GM18873 (cell line): ENCODE measurements around the gene RTP2.

Source experiments
- ATAC-seq: cut with Tn5 transposase; IDR thresholded peaks from one replicate; pipeline ENCODE4 v1.9.1; 2021; ENCODE audit warnings: mild to moderate bottlenecking, moderate library complexity, moderate number of reproducible peaks; ENCODE audit not compliant: unreplicated experiment, low FRiP score

Gene RTP2

DNA sequence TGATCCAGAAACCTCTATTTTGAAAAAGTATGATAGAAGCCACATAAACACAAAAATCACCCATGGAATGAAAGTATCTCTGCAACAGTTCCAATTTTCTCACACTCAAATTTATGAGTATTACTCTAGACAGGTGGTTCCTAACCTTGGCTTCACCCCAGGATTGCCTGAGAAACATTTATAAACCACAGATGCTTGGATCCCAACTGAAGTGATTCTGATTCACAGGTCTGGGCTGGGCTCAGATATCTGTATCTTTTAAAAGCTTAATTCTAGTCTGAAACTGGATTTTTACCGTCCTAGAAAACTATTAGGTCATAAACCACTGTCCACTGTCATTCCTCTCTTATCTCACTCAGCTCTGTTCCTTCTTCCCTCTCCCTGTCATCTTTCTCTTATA lies 24.8 kb downstream of the RTP2 start:
- ATAC-seq, result no peak

DNA sequence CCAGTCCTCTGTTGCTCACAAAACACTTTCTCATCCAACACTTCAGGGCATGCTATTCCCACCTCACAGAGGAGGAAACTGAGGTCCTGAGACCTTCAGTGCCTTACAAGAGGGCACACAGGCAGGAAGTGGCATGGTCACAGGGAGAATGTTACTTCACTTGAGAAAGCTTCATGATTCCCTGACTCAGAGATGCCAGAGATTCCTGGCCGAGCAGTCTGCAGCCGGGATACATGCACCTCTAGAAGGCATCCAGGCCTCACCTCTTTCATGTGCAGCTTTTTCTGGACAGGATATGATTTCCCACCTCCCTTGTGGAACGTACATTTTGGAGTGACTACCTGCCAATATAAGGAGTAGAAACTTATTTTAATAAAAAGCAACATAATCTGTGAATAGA lies 29.3 kb downstream of the RTP2 start:
- no peak for ATAC-seq

DNA sequence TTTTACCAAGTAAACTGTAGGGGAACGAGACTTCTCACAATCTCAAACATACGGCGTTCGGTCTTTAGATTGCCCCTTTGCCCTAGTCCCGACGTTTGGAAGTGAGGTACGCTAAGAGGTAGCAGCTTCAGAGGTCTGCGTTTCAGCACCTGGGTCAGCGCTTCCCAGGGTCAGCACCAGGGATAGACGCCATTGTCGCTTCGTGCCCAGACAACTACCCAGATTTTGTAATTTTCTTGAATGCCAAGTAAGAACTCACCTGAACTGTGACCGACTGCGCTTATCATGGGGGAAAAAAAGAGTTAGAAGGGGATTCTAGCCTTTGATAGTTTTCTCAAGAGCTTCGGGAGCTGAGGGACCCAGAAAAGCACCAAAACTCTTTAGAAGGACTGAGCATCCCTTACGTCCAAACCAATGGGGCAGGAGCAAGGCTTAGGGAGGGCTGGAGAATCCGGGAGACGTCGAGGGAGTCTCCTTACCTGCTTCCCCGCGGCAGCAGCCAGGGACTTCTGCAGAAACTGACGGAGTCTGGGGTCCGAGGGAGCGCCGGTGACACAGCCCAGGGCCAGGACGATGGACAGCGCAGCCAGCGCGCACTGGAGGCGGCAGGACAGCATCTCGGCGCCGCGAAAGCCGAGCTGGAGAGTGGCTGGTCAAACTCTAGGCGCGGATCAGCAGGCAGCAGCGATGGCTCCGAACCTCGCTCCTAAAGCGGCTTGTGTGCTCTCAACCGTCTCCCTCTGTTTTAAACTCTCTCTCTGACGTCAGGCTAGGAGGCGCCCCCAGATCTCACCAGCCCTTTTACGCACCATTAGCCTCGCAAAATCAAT lies 32.5 kb downstream of the RTP2 start, which contains the start of gene SST:
Gene SST (minus strand): TSS at position 720 of the 830 bp plus-strand sequence. CDS start 103 bp downstream, at position 617.
- no peak for ATAC-seq

DNA sequence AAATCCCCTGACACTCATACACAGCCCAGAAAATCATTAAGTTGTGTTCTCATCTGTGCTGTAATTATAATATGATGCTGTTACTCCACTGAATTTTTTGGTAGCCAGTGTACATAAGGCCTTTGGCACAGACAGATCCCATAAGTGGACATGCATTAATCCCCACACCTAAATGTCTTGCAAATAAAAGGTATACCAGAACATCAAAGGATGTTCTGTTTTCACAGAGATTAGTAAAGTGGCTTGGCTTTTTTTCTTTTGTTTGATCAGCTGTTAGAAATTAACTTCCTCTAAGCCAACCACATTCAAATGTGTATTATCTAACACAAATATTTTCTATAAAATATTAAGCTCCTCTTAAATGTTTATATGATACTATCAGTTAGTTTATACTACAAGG lies 34.8 kb downstream of the RTP2 start:
- no peak for ATAC-seq

DNA sequence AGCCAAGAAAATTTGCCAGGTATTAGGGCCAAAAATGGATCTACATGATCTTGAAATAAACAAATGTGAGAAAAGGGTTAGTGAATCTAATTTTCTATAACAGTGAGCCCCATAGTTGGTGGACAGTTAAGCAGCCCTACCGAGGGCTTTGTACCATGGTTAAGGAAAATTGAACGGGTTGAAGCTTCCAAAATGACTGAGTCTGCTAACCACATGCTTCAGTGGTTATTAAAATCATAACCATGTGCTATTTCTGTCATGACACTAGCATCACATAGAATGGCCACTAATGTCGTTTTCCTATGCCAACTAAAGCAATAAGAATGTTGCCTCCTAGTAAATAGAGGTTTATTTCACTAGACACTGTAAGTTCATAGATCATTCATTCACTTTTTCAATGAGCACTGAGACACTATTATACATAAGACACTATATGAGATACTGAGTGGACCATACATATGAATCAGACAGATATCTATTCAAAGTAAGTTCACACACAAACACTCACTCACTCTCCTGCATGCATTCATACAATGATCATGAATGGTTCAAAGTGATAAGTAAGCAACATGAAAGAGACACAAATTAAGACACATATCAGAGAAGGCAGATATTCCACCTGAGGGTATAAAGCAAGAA lies 36.5 kb downstream of the RTP2 start:
- no peak for ATAC-seq

DNA sequence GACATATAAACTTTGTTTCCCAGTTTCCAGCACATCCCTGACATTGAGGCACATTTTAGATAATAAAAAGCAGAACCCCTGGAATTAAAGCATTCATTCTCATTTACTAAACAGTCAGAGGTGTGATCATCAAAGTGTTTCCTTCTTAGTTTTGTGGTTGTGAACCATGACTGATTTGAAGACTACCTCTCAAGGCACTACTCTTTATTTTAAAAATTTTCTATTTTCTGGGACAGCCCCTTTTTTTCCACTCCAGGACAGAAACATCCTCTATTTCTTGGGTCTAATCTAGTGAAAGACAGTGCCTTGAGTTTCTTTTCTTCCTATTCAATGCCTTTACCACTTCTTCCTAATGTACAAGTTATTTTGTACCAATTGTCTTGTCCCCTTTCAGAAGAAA lies 37.3 kb downstream of the RTP2 start:
- no peak for ATAC-seq

DNA sequence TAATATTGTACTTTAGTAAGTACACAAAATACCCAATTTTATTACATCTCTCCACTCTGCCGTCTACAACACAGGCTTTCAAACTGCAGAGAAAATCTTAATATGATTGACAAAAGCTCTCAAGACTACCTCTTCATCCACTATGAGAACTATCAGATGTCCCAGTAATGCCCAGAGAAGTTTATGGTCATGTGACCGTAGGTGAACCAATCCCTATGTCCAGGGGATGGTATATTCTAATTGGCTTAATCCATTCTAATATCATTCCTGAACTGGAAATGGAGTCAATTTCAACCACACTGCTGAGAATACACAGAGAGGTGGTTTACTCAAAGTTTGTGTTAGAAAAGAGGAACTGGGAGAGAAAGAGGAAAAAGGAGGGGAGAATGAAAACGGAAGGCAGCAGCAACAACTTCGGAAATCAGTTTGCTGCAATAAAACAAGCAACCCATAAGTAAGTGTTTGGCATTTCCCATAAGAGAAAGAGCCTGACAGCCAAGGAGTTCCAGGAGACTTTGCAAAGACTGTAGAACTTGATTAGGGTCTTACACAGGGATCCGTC lies 39.4 kb downstream of the RTP2 start:
- no peak for ATAC-seq

DNA sequence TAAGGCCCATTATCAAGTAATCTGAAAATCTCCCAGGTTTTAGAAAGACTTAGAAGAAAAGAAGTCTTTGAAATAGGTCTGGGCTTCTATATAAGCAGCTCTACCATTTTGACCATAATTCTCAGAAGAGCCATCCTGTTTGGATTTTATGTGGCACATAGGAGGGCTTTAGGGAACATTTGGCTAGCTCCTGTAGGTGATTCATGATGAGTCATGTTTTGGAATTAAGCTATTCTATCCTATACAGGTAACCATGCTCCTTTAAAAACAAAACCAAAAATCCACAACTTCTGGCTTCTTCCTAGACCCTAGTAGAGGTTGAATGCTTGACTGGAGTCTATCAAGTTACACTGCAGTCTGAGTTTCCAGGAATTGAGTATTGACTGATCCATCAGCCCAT lies 41.1 kb downstream of the RTP2 start:
- ATAC-seq, result no peak

DNA sequence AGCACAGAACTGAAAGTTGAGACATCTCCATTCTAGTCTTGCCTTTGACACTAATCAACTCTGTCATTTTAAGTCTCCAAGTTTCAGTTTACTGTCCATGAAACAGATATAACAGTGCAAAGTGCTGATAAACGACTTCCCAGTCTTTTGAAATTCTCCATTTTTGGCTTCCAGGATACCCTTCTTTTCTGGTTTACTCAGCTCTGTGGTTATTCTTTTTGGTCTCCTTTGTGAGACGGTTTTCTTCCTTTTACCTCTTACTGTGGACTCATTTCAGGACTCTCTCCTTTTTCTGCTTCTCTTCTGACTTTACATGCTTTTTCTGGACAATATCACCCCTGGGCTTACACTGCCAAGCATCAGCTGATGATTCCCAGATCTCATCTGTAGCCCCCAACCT lies 51.1 kb downstream of the RTP2 start:
- ATAC-seq, result no peak
